ENCODE measurements around the gene SUN3. TPM values are rescaled to one million over a fixed set of nuclear protein-coding genes. Genes with fewer than 3 reads are reported as not detected.
"Not testable (repeated sequence)": the region's sequence is repeated elsewhere in the genome, so short reads cannot be mapped to it uniquely, and the experiment has no call there.

The SUN3 gene
- total RNA-seq, 4 donors from 2014 or later, result not detected

DNA sequence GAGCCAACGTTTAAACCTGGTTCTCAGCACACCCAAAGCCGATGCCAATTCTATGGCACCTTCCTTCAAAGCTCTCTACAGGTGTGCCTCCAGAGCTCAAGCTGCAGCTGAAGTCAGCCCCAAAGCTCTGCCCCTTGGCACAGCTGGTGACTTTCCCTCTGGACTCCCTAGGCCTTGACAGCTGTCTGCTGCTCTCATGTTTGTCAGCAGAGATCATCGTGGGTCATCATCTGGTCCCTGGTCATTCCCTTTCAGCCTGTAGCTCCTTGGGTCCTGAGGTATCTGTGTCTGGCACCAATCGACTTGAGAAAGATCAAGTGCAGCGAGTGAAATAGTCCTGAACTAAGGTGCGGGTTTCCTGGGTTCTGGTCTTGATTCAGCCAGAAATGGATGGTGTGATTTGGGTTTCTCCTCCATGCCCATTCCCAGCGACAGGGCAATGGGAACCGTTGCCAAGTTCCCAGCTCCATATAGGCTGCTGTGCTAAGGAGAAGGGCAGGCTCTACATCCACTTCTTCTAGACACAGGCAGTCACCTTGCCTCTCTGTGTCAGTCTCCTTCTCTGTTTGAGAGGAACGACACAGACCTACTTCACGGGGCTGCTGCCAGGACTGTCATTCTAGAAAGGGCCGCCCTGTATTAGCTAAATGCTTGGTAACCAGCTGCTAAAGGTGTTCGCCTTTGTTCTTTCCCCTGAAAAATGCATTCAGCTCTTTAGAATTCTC, 84.2 kb downstream of the SUN3 start:
- Histone ChIP-seq H3K36me3 (no peaks in the 10 kb centered on the region), H3K27ac (peak overlapping the region in 1 of 4 donors; percentile 6), H3K27me3 (no peaks in the 10 kb centered on the region), H3K4me3 (no peak overlapping the region), H3K9me3 (no peaks in the 10 kb centered on the region), H3K4me1 (peaks cover 0 to 20% (median 2%) of the 10 kb centered on the region in 4 donors)
- no peak for TF ChIP-seq EP300 (IDR thresholded peaks at IDR 0.05)
- 74 to 79% methylated on average over 12 of the region's 12 CpGs for WGBS, 2 donors
- DNase-seq (ENCODE audit: low spot score in 2 of 2), result no peak

DNA sequence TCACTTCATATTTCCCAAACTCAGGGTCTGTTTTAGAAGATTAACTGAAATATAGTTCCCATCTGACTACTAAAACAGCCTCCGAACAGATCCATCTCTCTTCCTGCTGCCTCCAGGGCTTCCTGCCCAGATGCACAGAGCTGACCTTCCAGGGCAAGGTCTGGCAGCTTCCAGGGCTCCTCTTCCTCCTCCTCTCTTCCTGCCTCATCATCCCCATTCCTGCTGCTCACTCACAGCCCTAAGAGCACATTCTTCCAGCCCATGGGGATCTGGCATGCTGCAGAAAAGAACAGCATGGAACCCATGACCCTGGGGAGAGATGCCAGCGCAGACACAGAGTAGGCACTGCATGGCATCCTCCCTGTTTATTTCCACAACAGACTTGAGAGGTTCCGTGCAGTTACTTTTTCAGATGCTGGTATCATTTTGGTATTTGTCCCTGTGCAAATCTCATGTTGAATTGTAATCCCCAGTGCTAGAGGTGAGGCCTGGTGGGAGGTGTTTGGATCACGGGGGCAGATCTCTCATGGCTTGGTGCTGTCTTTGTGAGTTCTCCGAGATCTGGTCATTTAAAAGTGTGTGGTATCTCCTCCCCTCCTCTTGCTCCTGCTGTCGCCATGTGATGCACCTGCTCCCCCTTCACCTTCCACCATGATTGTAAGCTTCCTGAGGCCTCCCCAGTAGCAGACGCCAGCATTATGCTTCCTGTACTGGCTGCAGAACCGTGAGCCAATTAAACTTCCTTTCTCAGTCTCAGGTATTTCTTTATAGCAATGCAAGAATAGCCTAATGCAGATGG, 85.0 kb downstream of the SUN3 start:
- peak overlapping the region in 1 of 4 donors; percentile 24 for H3K27ac ChIP-seq
- 85 to 92% methylated on average over 8 of the region's 8 CpGs for WGBS, 2 donors

DNA sequence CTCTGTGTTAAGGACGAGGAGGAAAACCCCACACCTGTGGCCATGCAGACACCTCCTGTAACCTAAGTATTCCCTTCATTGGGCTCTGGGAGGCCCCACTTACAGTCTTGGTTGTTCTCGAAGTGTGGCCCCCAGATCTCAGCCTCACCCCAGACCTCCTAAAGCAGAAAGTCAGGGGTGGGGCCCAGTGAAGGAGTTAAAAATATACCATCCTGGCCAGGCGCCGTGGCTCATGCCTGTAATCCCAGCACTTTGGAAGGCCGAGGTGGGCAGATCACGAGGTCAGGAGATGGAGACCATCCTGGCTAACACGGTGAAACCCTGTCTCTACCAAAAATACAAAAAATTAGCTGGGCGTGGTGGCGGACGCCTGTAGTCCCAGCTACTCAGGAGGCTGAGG, 86.3 kb downstream of the SUN3 start:
- H3K9me3 ChIP-seq; H3K36me3 ChIP-seq; H3K4me3 ChIP-seq; H3K27me3 ChIP-seq; DNase-seq (ENCODE audit: low spot score in 2 of 2): not testable (repeated sequence)
- WGBS, 2 donors, result 95 to 98% methylated on average over 10 of the region's 10 CpGs
- Histone ChIP-seq H3K4me1 (peaks cover 0 to 23% (median 2%) of the 10 kb centered on the region in 4 donors), H3K27ac (peak overlapping the region in 1 of 4 donors; percentile 33)

More for the DNA sequence above, 85.0 kb downstream of the SUN3 start:
- H3K27me3 ChIP-seq, result no peaks in the 10 kb centered on the region
- no peaks in the 10 kb centered on the region for H3K36me3 ChIP-seq
- no peak for TF ChIP-seq CTCF (IDR thresholded peaks at IDR 0.05)
- TF ChIP-seq POLR2A (IDR thresholded peaks at IDR 0.05), result no peak
- TF ChIP-seq EP300 (IDR thresholded peaks at IDR 0.05), result no peak
- peaks cover 0 to 23% (median 2%) of the 10 kb centered on the region in 4 donors for H3K4me1 ChIP-seq
- no peak for DNase-seq (ENCODE audit: low spot score in 2 of 2)
- H3K9me3 ChIP-seq, result no peaks in the 10 kb centered on the region
- no peak overlapping the region for H3K4me3 ChIP-seq

GRCh38 chr7:47942132-47942531, 86.8 kb downstream of the SUN3 start:
- 85 to 94% methylated on average over 10 of the region's 10 CpGs for WGBS, 2 donors
- no peak for TF ChIP-seq EP300 (IDR thresholded peaks at IDR 0.05)
- no peak for TF ChIP-seq POLR2A (IDR thresholded peaks at IDR 0.05)
- H3K27ac ChIP-seq, result peak overlapping the region in 2 of 4 donors; percentile 63 to 83

DNA sequence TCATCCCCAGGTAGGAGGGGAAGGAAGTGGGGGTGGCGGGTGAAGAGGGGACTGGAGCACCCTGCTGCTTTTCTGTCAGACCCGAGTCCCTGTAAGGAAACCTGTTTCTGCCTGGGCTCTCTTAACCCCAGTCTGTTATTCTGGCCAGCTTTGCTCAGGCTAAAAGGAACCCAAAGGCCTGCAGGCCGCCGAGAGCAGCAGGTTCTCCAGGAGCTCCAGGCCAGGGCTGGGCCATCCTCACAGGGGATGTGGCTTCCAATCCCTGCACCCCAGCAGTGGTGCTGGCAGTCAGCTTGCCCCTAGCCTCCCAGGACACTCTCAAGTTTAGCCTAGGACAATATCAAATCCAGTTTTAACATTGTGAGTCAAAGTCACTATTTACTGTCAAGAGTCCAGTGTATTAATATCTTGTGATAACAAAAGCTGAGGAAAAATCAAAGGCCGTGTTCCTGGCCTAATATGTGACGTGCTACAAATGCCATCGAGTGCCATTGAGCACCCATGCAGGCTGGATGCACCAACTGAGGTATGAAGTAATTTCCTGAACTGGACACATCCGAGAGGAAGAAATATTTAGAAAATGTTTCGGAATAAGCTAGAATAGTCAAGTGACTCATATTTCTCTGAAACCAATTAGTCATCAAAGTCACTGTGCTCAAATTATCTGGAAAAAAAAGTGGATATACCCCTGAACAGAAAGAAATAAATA, 87.6 kb downstream of the SUN3 start:
- peak; percentile 15 to 67 for TF ChIP-seq EP300 (IDR thresholded peaks at IDR 0.05)
- no peak for TF ChIP-seq POLR2A (IDR thresholded peaks at IDR 0.05)
- Histone ChIP-seq H3K36me3 (peaks cover 0 to 3% (median 0%) of the 10 kb centered on the region in 3 donors), H3K9me3 (no peaks in the 10 kb centered on the region), H3K4me1 (peaks cover 0 to 23% (median 2%) of the 10 kb centered on the region in 4 donors), H3K4me3 (no peak overlapping the region), H3K27me3 (no peaks in the 10 kb centered on the region), H3K27ac (peak overlapping the region in 3 of 4 donors; percentile 56 to 83 (median 63))
- no peak for DNase-seq (ENCODE audit: low spot score in 2 of 2)
- 46 to 57% methylated on average over 9 of the region's 9 CpGs for WGBS, 2 donors

More at GRCh38 chr7:47942132-47942531, 86.8 kb downstream of the SUN3 start:
- no peaks in the 10 kb centered on the region for H3K9me3 ChIP-seq
- H3K36me3 ChIP-seq, result peaks cover 0 to 3% (median 0%) of the 10 kb centered on the region in 3 donors
- no peak overlapping the region for H3K4me3 ChIP-seq
- peaks cover 0 to 23% (median 2%) of the 10 kb centered on the region in 4 donors for H3K4me1 ChIP-seq
- DNase-seq (ENCODE audit: low spot score in 2 of 2), result no peak
- no peaks in the 10 kb centered on the region for H3K27me3 ChIP-seq

DNA sequence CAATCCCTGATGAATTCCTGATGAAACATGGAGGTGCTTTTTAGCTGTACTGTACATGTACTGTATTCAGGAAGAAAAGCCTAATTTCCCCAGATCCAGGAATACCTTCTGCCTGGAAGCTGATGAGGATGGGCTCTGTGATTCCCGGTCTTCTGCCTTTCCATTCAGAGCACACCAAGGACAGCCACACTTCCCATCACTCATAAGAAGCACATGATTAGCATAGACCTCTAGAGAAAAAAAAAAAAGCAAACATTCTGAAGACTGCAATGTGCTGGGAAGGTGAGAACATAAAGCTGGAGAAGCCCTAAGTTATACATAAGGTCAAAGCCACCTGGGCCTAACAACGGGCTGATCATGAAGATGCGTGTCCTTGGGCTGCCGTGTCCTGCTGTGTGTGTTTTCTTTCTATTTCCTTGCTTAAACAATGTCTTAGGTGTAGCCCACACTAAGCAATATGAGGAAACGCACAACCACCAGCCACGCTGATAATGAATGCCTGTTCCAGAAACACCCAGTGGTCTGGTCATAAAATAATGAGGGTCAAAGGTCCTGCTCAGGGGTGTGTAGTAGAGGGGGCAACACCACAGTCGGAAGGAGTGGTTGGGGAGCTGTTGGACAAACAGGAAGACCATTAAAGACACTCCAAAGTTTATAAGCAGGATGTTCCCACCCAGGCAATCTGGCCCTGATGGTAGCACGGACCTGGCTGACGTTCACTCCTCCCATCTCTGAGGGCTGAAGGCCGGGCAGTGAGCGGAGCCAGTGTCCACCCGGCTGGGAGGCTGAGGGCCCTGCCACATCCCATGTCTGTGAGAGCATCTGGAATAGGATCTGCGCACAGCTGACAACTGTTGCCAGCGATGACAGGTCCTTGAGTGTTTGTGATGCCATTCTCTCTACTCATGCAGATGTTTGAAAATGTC, 88.6 kb downstream of the SUN3 start:
- Histone ChIP-seq H3K27ac (peak overlapping the region in 3 of 4 donors; percentile 56 to 83 (median 63)), H3K9me3 (no peaks in the 10 kb centered on the region), H3K27me3 (no peaks in the 10 kb centered on the region), H3K4me3 (no peak overlapping the region), H3K36me3 (peaks cover 0 to 3% (median 0%) of the 10 kb centered on the region in 3 donors), H3K4me1 (peaks cover 0 to 19% (median 2%) of the 10 kb centered on the region in 4 donors)
- 69 to 79% methylated on average over 14 of the region's 14 CpGs for WGBS, 2 donors
- DNase-seq (ENCODE audit: low spot score in 2 of 2), result no peak
- no peak for TF ChIP-seq CTCF (IDR thresholded peaks at IDR 0.05)
- peak in 1 of 2 donors; percentile 6 for TF ChIP-seq EP300 (IDR thresholded peaks at IDR 0.05)

Data from tibial nerve (tissue), 4 donors.